Type B pancreatic cell (in vitro differentiated cells): ENCODE data around the gene ANKRD11. TPM values are rescaled to one million over a fixed set of nuclear protein-coding genes. Genes with fewer than 3 reads are reported as not detected.

Experiments
- DNase-seq: peaks from one replicate; pipeline ENCODE4 v3.0.0; 2021; ENCODE audit warnings: mixed read lengths; ENCODE audit not compliant: unreplicated experiment; ENCODE audit errors: extremely low spot score
- H3K27ac Mint-ChIP-seq: 2 replicates; pipeline ENCODE4 v1.8.0; 2021; ENCODE audit warnings: mild to moderate bottlenecking, mixed read lengths
- H3K27me3 Mint-ChIP-seq: 2 replicates; pipeline ENCODE4 v1.8.0; 2021; ENCODE audit warnings: mixed read lengths
- H3K36me3 Mint-ChIP-seq: 2 replicates; pipeline ENCODE4 v1.8.0; 2021; ENCODE audit warnings: mixed read lengths
- H3K4me1 Mint-ChIP-seq: one replicate; pipeline ENCODE4 v1.8.0; 2021; ENCODE audit warnings: mixed read lengths; ENCODE audit not compliant: unreplicated experiment
- H3K4me3 Mint-ChIP-seq: 2 replicates; pipeline ENCODE4 v1.8.0; 2021; ENCODE audit warnings: mild to moderate bottlenecking, mixed read lengths
- H3K9me3 Mint-ChIP-seq: 2 replicates; pipeline ENCODE4 v1.8.0; 2021; ENCODE audit warnings: mixed read lengths
- total RNA-seq: library from RNA; stranded (reverse); gene quantifications from 2 replicates; pipeline ENCODE4 v1.2.1, GENCODE V29; 2021; ENCODE audit warnings: low replicate concordance
- TF ChIP-seq, protein P1 (sequence below): fragments of 200-600 bp; sonication (generic); conservative IDR thresholded peaks from 2 replicates; pipeline ENCODE4 v1.5.0; 2021; ENCODE audit warnings: antibody characterized with exemption, mild to moderate bottlenecking

The ANKRD11 gene
- total RNA-seq, 1 donor from 2014 or later = 153 TPM

DNA sequence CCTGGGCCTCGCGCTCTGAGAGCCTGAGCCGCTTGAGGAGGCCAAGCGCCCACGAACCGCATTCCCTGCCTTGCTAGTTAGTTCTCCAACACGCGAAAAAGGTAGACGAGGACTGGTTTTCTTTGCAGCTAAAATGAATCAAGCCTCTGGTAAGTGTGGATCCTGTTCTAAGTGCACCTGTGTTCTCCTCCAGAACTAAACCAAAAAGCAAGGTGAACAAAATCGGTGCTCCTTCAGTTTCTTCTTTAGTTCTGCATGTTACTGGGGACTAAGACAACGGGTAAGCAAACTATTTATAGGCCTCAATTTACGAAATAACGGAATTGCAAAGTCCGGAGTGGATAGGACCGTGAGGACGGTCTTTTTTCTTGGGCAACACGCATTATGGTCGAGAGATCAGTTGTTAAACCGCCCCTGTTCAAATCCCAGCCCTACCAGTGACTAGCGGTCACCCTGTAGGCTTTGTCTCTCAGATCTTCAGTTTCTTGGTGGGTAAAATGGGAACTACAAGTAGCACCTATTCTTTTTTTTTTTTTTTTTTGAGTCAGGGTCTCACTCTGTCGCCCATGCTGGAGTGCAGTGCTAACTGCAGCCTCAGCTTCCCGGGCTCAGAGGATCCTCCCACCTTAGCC lies 993 bp upstream of the ANKRD11 start:
- H3K4me3 Mint-ChIP-seq = peak overlapping the region; percentile 96
- no peaks in the 10 kb centered on the region for H3K27me3 Mint-ChIP-seq
- TF ChIP-seq, protein P1, sequence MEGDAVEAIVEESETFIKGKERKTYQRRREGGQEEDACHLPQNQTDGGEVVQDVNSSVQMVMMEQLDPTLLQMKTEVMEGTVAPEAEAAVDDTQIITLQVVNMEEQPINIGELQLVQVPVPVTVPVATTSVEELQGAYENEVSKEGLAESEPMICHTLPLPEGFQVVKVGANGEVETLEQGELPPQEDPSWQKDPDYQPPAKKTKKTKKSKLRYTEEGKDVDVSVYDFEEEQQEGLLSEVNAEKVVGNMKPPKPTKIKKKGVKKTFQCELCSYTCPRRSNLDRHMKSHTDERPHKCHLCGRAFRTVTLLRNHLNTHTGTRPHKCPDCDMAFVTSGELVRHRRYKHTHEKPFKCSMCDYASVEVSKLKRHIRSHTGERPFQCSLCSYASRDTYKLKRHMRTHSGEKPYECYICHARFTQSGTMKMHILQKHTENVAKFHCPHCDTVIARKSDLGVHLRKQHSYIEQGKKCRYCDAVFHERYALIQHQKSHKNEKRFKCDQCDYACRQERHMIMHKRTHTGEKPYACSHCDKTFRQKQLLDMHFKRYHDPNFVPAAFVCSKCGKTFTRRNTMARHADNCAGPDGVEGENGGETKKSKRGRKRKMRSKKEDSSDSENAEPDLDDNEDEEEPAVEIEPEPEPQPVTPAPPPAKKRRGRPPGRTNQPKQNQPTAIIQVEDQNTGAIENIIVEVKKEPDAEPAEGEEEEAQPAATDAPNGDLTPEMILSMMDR = peak; percentile 60
- peak overlapping the region; percentile 96 for H3K27ac Mint-ChIP-seq
- peaks cover 39% of the 10 kb centered on the region for H3K4me1 Mint-ChIP-seq
- H3K36me3 Mint-ChIP-seq = peaks cover 9% of the 10 kb centered on the region
- H3K9me3 Mint-ChIP-seq = no peaks in the 10 kb centered on the region
- DNase-seq = no peak

DNA sequence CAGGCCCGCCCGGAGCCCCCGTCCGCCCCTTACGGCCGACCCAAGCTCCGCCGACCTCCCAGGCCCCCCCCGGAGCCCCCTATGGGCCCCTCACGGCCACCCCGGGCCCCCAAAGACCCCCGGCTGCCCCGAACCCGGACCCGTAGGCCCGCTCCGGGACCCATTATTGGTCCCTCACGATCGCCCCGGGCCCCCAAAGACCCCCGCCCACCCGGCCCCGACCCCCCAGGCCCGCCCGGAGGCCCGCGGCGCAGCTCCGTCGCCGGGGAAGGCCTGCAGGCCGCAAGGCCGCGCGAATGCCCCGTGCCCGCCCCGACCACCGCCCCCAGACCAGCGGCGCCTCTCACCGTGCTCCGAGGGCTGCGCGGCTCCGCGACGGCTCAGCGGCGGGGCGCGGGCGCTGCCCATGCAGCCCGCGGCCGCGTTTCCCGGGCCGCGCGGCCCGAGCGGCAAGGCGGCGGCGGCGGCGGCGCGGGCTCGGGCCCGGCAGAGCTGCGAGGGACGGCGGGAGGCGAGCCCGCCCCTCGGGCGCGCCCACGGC lies 393 bp downstream of the ANKRD11 start:
- Mint-ChIP-seq H3K36me3 (peaks cover 9% of the 10 kb centered on the region), H3K4me1 (peaks cover 51% of the 10 kb centered on the region), H3K9me3 (no peaks in the 10 kb centered on the region), H3K27ac (no peak overlapping the region), H3K27me3 (no peaks in the 10 kb centered on the region), H3K4me3 (no peak overlapping the region)
- TF ChIP-seq, protein P1 = no peak
- no peak for DNase-seq

DNA sequence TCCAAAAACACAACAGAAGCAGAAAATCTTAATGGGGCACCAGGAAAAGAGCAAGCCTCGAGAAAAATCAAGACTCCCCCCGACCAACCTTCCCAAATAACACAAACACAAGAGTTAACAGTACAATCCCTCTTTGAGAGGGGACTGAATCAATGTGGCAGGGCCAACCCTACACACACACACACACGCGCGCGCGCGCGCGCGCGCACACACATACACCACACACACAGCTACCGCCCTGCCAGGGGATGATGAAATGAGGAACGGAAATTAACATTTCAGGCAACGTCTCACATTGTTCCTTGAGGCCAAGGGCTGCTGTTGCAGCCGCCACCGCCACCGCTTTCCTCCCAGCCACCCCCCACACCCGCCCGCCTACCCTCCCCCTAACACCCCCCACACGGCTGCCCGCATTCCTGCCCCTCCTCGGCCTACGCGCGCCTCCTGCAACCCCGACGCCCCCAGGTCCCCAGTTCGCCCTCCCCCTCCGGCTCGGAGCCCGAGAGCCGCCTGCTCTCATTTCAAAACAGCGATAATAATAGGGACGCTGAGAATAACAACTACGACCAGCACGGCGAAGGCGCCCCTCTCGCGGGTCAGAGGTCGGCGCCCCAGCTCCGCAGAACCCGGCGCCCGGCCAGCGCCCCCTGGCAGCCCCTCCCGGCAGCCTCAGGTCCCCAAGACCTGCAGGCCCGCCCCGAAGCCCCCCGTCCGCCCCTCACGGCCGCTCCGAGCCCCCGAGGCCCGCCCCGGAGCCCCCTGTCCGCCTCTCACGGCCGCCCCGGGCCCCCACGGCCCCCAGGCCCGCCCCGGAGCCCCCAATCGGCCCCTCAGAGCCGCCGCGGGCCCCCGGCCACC lies 1.1 kb downstream of the ANKRD11 start:
- H3K4me3 Mint-ChIP-seq = peak overlapping the region; percentile 97
- DNase-seq = peak; percentile 81
- H3K9me3 Mint-ChIP-seq = no peaks in the 10 kb centered on the region
- TF ChIP-seq, protein P1 = peak; percentile 57
- H3K27me3 Mint-ChIP-seq = no peaks in the 10 kb centered on the region
- H3K4me1 Mint-ChIP-seq = peaks cover 58% of the 10 kb centered on the region
- peaks cover 9% of the 10 kb centered on the region for H3K36me3 Mint-ChIP-seq
- peak overlapping the region; percentile 96 for H3K27ac Mint-ChIP-seq

DNA sequence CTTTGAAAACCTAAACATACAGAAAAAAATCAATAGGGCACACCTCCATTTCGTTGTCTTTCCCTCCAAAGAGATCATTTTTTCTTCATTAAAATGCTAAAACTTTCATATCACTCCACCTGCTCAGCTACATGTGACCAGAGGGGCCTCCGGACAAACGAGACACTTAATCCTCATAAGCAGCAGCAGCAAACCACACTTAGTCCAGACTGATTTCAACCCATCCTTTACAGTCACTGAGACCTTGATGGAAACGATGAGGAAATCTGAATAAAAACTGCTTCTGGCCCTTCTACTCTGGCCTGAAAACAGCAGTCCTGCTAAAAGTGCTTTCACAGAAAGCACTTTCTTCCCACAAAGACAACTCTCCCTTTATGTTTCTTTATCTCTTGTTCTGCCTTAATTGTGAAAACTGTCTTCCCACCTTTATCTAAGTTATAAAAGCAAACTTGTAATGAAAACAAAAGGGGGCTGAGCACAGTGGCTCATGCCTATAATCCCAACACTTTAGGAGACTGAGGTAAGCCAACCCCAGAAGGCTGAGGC lies 4.6 kb downstream of the ANKRD11 start:
- Mint-ChIP-seq H3K4me3 (peak overlapping the region; percentile 19), H3K36me3 (peaks cover 14% of the 10 kb centered on the region), H3K9me3 (no peaks in the 10 kb centered on the region), H3K4me1 (peaks cover 69% of the 10 kb centered on the region), H3K27me3 (no peaks in the 10 kb centered on the region), H3K27ac (peak overlapping the region; percentile 76)
- TF ChIP-seq, protein P1 = no peak
- DNase-seq = no peak

DNA sequence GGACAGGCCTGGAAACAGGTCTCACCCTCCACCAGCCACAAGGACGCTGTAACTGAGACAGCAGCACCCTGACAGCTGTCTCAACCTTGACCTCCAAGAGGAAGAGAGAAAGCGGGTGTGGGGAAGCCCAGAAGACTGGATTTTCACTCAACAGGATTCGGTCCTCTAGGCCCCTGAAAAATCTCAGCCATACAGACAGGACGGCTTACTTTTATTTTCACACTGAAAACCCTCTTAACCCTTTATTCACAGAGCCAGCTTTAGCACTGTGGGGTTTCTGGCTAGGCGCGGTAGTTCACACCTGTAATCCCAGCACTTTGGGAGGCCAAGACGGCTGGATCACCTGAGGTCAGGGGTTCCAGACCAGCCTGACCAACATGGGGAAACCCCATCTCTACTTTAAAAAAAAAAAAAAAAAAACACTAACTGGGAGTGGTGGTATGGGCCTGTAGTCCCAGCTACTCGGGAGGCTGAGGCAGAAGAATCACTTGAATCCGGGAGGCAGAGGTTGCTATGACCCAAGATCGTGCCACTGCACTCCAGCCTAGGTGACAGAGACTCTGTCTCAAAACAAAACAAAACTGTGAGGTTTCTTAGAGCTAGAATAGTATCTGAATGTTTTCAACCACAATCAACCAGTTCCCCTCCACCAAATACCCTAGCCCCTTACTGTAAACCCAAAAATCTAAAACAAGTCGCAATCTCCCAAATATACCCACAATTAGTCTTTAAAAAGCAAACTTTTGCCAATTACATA lies 5.3 kb downstream of the ANKRD11 start:
- peaks cover 14% of the 10 kb centered on the region for H3K36me3 Mint-ChIP-seq
- peak overlapping the region; percentile 76 for H3K27ac Mint-ChIP-seq
- H3K27me3 Mint-ChIP-seq = no peaks in the 10 kb centered on the region
- TF ChIP-seq, protein P1 = no peak
- H3K9me3 Mint-ChIP-seq = no peaks in the 10 kb centered on the region
- peak overlapping the region; percentile 30 for H3K4me3 Mint-ChIP-seq
- peaks cover 73% of the 10 kb centered on the region for H3K4me1 Mint-ChIP-seq
- DNase-seq = no peak
